ENCODE results near the gene PPP1R13L.
"Not testable (repeated sequence)": the region's sequence is repeated elsewhere in the genome, so short reads cannot be mapped to it uniquely, and the experiment has no call there.

Gene PPP1R13L

DNA sequence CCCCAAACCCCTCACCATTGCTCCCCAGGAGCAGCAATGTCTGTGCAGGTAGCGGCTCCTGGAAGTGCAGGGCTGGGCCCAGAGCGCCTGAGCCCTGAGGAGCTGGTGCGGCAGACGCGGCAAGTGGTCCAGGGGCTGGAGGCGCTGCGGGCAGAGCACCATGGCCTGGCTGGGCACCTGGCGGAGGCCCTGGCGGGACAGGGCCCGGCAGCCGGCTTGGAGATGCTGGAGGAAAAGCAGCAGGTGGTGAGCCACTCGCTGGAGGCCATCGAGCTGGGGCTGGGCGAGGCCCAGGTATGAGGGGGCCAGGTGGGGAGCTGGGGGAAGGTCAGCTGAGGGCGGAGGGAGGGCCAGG lies 59.4 kb downstream of the PPP1R13L start:
- no peak for DNase-seq (ENCODE audit: low read depth in 2 of 2)

DNA sequence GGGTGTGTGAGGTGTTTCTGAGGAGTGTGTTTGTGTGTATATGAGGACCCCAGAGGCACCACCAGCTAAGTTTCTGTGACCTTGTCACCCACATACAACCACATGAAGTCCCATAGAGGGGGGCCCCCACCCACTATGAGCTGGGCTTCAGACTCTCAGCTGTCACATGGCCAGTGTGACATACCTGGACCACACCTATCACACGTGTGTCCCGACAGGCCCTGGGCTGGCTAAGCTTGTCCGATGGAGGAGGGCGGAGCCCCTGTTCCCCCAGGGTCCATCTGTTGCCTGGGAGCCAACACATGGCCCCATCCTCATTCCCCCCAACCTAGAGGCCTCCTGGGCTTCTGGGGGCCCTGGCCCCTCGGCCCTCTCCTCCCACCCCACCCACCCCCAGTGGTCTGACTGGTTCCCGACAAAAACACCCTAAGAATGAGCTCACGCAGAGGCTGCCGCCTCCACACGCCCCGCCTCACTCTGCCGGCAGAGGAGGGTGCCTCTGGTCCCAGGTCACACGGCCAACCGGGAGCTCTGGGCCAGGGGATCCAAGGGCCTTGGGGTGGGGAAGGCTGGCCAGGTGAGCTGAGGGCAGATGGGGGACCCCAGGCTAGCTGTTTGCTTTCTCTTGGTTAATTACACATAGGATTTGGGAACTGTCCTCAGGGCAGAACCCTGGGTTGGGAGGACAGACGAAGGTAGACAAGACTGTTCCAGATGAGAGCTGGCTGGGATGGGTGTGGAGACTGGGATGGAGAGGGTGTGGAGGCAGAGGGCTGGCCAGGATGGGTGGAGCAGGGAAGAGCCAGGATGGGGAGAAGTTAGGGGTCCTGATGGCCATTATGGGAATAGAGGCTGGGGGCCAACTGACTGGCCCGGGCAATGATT lies 60.0 kb downstream of the PPP1R13L start:
- no peak for DNase-seq (ENCODE audit: low read depth in 2 of 2)

DNA sequence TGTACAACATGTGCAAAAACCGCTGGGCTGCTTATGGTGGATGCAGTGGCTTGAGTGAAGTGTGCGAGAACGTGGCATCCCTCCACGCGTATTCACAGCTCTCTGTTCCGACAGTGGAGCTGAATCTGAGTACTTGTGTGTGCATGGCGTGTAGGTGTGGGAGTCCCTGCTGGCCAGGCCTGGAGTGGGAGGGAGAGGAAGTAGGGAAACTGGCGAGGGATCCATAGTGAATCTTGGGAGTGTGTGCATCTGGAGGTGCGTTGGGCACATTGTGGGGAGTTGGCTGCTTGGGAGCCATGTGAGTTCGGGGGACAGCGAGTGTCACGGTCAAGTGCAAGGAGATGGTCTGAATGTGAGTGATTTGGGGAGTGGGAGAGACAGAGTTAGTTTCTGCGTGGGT lies 62.0 kb downstream of the PPP1R13L start:
- DNase-seq (ENCODE audit: low read depth in 2 of 2): no peak

- no peak for DNase-seq (ENCODE audit: low read depth in 2 of 2)
These were observed 63.9 kb downstream of the PPP1R13L start for GRCh38 chr19:45340899-45341453.

GRCh38 chr19:45340232-45340898 lies 64.5 kb downstream of the PPP1R13L start, which contains the start of gene KLC3:
Gene KLC3, plus strand, starts transcription at chr19:45340750. Its CDS starts 4,792 bp downstream, at chr19:45345542.
- DNase-seq (ENCODE audit: low read depth in 2 of 2): peak in 1 of 2 donors; percentile 14

DNA sequence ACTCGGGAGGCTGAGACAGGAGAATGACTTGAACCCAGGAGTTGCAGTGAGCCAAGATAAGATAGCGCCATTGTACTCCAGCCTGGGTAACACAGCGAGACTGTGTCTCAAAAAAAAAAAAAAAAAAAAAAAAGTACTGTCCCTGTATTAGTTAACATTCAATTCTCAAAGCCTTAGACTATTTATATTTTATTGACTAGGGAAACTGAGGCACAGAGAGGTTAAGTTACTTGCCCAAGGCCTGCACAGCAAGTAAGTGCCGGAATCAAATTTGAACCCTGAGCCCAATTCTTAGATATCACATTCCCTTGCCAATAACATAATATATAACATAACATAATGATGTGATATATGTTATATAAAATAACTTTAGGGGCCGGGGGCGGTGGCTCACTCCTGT lies 65.2 kb downstream of the PPP1R13L start:
- no peak for DNase-seq (ENCODE audit: low read depth in 2 of 2)

DNA sequence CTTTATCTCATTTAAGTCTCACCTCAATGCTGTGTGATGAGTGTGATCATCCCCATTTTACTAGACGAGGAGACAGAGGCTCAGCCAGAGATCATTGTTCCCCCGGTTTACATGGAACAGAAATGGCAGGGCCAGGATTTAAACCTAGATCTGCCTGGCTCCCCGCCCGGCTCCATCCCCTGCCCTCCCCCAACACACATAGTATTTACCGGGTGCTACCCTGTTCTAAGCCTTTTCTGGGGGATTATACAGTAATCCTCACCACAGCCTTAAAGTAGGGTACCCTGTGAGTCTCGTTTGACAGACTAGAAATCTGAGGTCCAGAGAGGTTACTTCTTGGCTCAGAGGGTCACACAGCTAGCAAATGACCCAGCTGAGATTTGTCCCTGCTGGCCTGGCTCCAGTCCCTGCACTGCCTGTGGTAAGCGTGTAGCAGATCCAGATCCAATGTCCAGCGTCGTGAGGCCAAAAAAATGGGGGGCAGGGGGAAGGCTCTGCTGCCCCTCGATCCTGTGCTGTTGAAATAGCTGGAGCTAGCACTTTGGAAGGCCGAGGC lies 68.1 kb downstream of the PPP1R13L start:
- no peak for DNase-seq (ENCODE audit: low read depth in 2 of 2)

DNA sequence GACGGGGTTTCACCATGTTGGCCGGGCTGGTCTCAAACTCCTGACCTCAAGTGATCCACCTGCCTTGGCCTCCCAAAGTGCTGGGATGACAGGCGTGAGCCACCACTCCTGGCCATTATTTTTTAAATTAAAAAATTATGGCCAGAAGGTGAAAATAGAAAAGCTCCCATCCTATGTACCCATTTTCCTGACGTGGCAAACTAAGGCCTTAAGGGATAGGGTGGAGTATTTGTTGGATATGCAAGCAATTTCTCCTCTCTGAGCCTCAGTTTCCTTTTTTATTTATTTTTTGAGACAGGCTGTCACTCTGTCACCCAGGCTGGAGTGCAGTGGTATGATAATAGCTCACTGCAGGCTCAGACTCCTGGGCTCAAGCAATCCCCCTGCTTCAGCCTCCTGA lies 70.0 kb downstream of the PPP1R13L start:
- DNase-seq (ENCODE audit: low read depth in 2 of 2): not testable (repeated sequence)

GRCh38 chr19:45333609-45334303 lies 71.1 kb downstream of the PPP1R13L start:
- no peak for DNase-seq (ENCODE audit: low read depth in 2 of 2)

DNA sequence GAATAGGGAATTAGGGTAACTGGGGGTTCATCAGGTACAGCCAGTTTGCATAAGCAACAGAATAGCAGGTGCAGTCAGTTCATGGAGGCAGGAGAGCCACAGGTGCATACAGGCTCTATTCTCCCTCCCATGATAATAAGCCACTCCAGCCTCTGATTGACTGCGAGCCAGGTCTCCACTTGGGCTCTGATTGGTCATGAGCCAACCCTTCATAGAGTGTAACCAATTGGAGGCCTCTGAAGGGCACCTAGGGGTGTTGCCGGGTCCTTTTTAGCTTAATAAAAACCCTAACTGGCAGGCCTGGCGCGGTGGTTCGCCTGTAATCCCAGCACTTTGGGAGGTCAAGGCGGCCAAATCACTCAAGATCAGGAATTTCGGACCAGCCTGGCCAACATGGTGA lies 73.5 kb downstream of the PPP1R13L start:
- DNase-seq (ENCODE audit: low read depth in 2 of 2): no peak

Data from stimulated activated CD8-positive, alpha-beta memory T cell treated with anti-CD3 and anti-CD28 coated beads, Interleukin-7, amount 100 ng/mL, for 4 hours (primary cell).